Central memory CD8-positive, alpha-beta T cell (primary cell): ENCODE results near the gene LSM14A.
"Not testable (repeated sequence)": the region's sequence is repeated elsewhere in the genome, so short reads cannot be mapped to it uniquely, and the experiment has no call there.

ENCODE experiments used
- ATAC-seq: fragments of 150-1000 bp; cut with Tn5 transposase; replicated peaks from 2 replicates; pipeline ENCODE4 v1.10.0; 2022; ENCODE audit warnings: mild to moderate bottlenecking, moderate FRiP score, moderate number of reproducible peaks; ENCODE audit not compliant: poor library complexity, severe bottlenecking; ENCODE audit errors: extremely low read depth
- DNase-seq, 2 donors: peaks; one replicate each; pipeline ENCODE4 v3.0.0; 2021; ENCODE audit warnings: low spot score in 2 of 2
- H3K27ac Mint-ChIP-seq: one replicate; pipeline ENCODE4 v1.8.0; 2022; ENCODE audit warnings: low read depth, mild to moderate bottlenecking, moderate library complexity, mixed read lengths
- H3K27me3 Mint-ChIP-seq: one replicate; pipeline ENCODE4 v1.8.0; 2022; ENCODE audit warnings: mixed read lengths
- H3K36me3 Mint-ChIP-seq: one replicate; pipeline ENCODE4 v1.8.0; 2022; ENCODE audit warnings: mild to moderate bottlenecking, moderate library complexity, mixed read lengths; ENCODE audit not compliant: insufficient read depth
- H3K4me1 Mint-ChIP-seq: one replicate; pipeline ENCODE4 v1.8.0; 2022; ENCODE audit warnings: mixed read lengths
- H3K4me3 Mint-ChIP-seq: one replicate; pipeline ENCODE4 v1.8.0; 2022; ENCODE audit warnings: mild to moderate bottlenecking, moderate library complexity, mixed read lengths
- H3K9me3 Mint-ChIP-seq: one replicate; pipeline ENCODE4 v1.8.0; 2022; ENCODE audit warnings: mixed read lengths

The LSM14A gene

DNA sequence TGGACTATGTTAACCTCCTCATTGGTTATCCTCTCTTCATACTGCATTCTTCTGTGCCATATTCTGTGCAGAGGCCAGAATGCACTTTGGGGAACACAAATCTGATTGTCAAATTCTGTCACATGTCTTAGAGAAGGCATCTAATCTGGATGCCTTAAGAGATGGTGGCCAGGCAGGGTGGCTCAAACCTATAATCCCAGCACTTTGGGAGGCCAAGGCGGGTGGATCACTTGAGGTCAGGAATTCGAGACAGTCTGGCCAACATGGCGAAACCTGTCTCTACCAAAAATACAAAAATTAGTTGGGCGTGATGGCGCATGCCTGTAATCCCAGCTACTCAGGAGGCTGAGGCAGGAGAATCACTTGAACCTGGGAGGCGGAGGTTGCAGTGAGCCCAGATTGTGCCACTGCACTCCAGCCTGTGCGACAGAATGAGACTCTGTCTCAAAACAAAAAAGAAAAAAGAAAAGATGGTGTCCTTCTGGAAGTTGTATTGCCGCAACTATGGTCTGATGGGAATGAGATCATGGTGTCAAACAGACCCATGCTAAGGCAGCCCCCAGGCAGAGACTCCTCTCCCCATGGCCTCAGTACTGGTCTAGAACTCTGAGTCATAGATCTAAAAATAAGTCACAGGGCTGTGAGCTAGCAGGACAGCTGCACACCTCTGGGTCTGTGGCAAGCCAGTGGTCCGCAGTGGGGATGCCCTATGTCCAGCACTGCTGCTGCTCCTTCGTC, 71.0 kb downstream of the LSM14A start:
- not testable (repeated sequence) for H3K27me3 Mint-ChIP-seq, H3K4me1 Mint-ChIP-seq, H3K27ac Mint-ChIP-seq, ATAC-seq, H3K4me3 Mint-ChIP-seq, H3K9me3 Mint-ChIP-seq, DNase-seq, H3K36me3 Mint-ChIP-seq

DNA sequence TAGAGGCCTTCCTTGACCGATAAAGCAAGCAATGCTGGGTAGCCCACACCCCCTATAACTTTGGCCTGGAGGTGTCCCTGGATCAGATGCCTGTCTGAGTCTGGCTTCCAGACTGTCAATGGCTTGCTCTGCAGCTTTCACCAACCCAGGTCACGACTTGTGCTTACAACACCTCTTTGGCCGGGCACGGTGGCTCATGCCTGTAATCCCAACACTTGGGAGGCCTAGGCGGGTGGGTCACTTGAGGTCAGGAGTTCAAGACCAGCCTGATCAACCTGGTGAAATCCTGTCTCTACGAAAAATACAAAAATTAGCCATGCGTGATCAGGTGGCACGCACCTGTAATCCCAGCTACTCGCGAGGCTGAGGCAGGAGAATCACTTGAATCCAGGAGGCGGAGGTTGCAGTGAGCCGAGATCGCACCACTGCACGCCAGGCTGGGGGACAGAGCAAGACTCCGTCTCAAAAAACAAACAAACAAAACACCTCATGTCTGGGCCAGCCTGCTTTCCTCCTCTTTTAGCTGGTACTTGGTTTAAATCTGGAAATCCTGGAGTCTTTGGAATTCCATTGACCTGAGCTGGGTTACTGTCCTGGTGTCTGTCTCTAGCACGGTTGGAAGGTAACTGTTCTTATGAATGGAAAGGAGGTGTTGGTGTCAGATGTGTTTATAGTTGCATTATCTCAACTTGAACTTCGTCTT, 71.7 kb downstream of the LSM14A start:
- DNase-seq = no peak
- no peak overlapping the region for H3K4me3 Mint-ChIP-seq
- H3K36me3 Mint-ChIP-seq = peaks cover 2% of the 10 kb centered on the region
- H3K9me3 Mint-ChIP-seq = no peaks in the 10 kb centered on the region
- no peak for ATAC-seq
- H3K4me1 Mint-ChIP-seq = no peaks in the 10 kb centered on the region
- no peak overlapping the region for H3K27ac Mint-ChIP-seq
- H3K27me3 Mint-ChIP-seq = no peaks in the 10 kb centered on the region

DNA sequence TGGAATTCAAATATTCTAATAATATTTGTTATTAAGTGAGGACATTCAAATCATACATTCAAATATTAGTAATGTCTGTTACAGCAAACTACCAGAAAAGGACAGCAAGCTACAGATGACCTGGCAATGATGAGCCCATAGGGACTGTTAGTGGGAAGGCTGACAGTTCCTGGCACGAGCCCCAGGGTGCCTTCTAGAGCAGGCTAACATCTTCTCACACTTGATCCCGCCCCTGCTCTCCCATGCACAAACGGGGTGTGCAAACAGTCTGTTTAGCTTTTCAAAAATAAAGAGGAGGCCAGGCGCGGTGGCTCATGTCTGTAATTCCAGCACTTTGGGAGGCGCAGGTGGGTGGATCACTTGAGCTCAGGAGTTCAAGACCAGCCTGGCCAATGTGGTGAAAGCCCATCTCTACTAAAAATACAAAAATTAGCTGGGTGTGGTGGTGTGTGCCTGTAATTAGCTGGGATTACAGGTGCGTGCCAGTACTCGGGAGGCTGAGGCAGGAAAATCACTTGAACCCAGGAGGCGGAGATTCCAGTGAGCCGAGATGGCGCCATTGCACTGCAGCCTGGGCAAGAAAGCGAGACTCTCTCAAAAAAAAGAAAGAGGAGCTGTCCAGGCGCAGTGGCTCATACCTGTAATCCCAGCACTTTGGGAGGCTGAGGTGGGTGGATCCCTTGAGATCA, 72.5 kb downstream of the LSM14A start:
- Mint-ChIP-seq H3K27ac (no peak overlapping the region), H3K4me3 (no peak overlapping the region), H3K9me3 (no peaks in the 10 kb centered on the region), H3K4me1 (no peaks in the 10 kb centered on the region), H3K27me3 (no peaks in the 10 kb centered on the region), H3K36me3 (peaks cover 2% of the 10 kb centered on the region)
- no peak for ATAC-seq
- no peak for DNase-seq

DNA sequence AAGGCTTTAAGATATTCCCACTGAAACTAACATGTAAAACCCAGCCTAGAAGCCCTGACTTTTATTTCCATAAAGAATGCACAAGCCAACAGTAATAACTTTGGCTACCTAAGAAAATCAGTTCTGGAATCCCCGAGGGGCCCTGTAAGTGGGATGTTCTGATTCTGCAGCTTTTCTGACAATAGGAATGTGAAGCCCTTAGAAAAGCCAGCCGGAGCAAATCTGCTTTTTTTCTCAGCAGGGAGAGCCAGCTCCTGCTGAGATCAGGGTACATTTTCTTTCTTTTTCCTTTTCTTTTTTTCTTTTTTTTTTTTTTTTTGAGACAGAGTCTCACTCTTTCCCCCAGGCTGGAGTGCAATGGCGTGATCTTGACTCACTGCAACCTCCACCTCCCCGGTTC, 74.0 kb downstream of the LSM14A start:
- Mint-ChIP-seq H3K27me3 (no peaks in the 10 kb centered on the region), H3K9me3 (no peaks in the 10 kb centered on the region), H3K27ac (no peak overlapping the region), H3K4me3 (no peak overlapping the region), H3K36me3 (peaks cover 2% of the 10 kb centered on the region), H3K4me1 (no peaks in the 10 kb centered on the region)
- ATAC-seq = no peak
- DNase-seq = no peak

DNA sequence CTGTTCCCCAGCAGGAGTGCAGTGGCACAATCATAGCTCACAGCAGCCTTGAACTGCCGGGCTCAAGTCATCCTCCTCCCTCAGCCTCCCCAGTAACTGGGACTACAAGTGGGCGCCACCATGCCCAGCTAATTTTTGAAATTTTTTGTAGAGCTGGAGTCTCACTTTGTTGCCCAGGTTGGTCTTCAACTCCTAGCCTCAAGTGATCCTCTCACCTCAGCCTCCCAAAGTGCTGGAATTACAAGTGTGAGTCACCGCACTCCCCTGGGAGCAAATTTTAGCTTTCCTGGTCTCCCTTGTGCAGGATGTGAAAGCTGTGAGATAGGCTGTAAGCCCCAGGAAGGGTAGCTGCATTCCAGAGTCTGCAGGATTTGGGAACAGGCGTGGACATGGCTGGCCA, 76.6 kb downstream of the LSM14A start:
- Mint-ChIP-seq H3K36me3 (peaks cover 2% of the 10 kb centered on the region), H3K4me3 (no peak overlapping the region), H3K27me3 (no peaks in the 10 kb centered on the region), H3K27ac (no peak overlapping the region), H3K9me3 (no peaks in the 10 kb centered on the region), H3K4me1 (peaks cover 3% of the 10 kb centered on the region)
- no peak for ATAC-seq
- no peak for DNase-seq

DNA sequence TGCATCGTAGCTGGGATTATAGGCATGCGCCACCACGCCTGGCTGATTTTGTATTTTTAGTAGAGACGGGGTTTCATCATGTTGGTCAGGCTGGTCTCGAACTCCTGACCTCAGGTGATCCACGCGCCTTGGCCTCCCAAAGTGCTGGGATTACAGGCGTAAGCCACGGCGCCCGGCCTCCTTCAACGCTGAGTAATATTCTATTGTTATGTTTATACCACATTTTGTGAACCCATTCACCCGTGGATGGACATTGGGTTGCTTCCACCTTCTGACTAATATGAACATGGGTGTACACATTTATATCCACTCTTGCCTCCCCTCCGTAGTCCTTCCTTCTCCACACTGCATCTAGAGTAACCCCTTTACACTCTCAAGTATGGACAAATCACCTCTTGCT, 80.9 kb downstream of the LSM14A start:
- not testable (repeated sequence) for H3K27ac Mint-ChIP-seq, H3K9me3 Mint-ChIP-seq, DNase-seq, H3K4me1 Mint-ChIP-seq, H3K36me3 Mint-ChIP-seq, H3K27me3 Mint-ChIP-seq, ATAC-seq
- peak overlapping the region; percentile 85 for H3K4me3 Mint-ChIP-seq

DNA sequence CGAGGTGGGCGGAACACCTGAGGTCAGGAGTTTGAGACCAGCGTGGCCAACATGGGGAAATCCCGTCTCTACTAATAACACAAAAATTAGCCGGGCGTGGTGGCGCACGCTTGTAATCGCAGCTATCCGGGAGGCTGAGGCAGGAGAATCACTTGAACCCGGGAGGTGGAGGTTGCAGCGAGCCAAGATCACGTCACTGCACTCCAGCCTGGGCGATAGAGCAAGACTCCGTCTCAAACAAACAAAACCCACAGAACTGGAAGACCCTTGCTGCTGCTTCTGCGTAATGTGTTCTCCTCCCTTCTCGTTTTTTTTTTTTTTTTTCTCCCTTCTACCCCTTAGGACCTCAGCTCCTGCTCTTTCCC, 81.4 kb downstream of the LSM14A start:
- DNase-seq, H3K36me3 Mint-ChIP-seq, H3K9me3 Mint-ChIP-seq, ATAC-seq, H3K4me1 Mint-ChIP-seq, H3K27me3 Mint-ChIP-seq: not testable (repeated sequence)
- H3K27ac Mint-ChIP-seq = peak overlapping the region; percentile 81
- peak overlapping the region; percentile 85 for H3K4me3 Mint-ChIP-seq

DNA sequence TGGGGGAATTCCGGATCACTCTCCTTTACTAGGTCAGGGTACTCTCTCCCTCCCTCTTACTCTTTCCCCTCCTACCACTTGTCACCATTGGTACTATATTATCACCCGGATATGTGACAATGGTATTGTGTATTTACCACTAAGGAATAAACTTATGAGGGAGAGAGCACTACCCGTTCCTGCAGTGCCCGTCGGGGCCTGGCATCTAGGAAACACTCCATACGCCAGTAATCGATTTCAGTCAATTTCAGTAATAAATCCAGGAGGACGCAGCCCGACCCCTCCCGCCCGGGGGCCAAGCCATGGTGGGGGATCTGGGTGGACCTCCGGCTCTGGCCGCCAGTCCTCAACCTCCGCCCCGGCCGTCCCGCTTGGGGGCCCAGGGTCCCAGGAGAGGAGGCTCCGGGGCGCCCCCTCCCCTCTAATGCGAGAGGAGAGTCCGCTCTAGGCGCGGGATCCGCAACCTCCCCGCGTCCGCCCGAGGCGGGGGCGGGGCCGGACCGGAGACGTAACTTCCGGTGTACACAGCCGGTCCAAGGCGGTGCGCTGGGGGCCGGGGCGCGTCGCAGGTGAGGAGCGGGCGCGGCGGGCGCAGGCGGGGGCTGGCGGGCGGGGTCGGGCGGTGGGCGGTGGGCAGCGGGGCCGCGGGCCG, 81.9 kb downstream of the LSM14A start, which contains the start of gene GARRE1:
TSS of gene GARRE1 (plus strand) at position 509 of the 652 bp plus-strand sequence. CDS start 45,920 bp downstream, outside the sequence.
- peak; percentile 96 for ATAC-seq
- DNase-seq = peak; percentile 65 to 70
- peak within 1 kb of the TSS; percentile 85 for H3K4me3 Mint-ChIP-seq

DNA sequence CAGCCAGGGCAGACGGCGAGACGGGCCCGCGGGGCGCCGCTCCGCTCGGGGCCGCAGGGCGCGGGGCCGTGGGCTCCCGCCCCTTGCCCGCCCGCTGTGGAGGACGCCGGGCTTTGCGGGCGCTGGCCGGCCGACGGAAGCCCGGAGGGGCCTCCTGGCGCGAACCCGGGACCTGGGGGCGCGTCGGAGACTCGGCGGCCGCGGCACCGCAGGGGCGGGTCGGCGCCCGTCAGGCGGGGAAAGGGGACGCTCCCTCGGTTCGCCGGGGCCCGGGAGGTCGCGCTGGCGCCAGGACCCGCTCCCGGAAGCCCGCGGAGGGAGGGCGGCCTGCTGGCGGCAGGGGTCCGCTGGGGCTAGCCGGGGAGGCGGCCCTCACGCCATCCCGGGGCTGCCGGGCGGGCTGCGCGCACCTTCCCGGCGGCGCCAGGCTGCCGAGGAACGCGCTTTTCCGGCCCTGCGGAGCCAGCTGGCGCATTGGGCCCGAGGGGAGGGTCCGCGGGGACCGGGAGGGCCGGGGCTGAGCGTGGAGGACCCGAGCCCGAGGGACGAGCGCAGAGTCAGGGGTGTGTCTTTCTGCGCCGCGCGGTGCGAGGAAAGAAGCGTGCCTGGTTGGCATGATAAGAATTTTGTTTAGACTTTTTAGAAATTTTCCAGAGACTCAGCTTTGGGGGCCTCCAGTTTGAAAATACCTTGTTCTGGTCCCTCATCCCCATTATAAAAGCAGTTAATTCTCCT, 82.6 kb downstream of the LSM14A start:
- H3K27ac Mint-ChIP-seq = peak overlapping the region; percentile 81
- DNase-seq (peak in 1 of 2 donors; percentile 21), ATAC-seq (peak; percentile 34)
- H3K36me3 Mint-ChIP-seq = peaks cover 8% of the 10 kb centered on the region
- no peaks in the 10 kb centered on the region for H3K27me3 Mint-ChIP-seq
- peak overlapping the region; percentile 85 for H3K4me3 Mint-ChIP-seq
- H3K9me3 Mint-ChIP-seq = no peaks in the 10 kb centered on the region
- peaks cover 14% of the 10 kb centered on the region for H3K4me1 Mint-ChIP-seq

More for the DNA sequence above, 81.9 kb downstream of the LSM14A start, which contains the start of gene GARRE1:
- Mint-ChIP-seq H3K36me3 (peaks cover 8% of the 10 kb centered on the region), H3K9me3 (no peaks in the 10 kb centered on the region), H3K27me3 (no peaks in the 10 kb centered on the region), H3K4me1 (peaks cover 7% of the 10 kb centered on the region), H3K27ac (peak within 1 kb of the TSS; percentile 81)

DNA sequence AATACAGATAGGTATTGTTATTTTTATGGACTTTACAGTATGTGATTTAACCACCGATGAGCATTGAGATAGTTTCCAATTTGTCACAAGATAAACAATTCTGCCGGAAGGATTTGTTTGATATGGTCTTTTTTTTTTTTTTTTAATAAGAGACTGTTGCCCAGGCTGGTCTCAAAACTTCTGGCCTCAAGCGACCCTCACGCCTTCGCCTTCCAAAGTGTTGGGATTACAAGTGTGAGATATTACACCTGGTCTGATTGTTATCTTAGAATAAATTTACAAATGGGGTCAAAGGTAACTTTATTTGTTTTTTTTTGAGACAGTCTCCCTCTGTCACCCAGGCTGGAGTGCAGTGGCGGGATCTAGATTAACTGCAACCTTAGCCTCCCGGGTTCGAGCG, 83.2 kb downstream of the LSM14A start:
- no peak for DNase-seq
- no peak overlapping the region for H3K27ac Mint-ChIP-seq
- no peak for ATAC-seq
- H3K36me3 Mint-ChIP-seq = peaks cover 9% of the 10 kb centered on the region
- H3K27me3 Mint-ChIP-seq = no peaks in the 10 kb centered on the region
- peaks cover 16% of the 10 kb centered on the region for H3K4me1 Mint-ChIP-seq
- no peaks in the 10 kb centered on the region for H3K9me3 Mint-ChIP-seq
- H3K4me3 Mint-ChIP-seq = peak overlapping the region; percentile 70

DNA sequence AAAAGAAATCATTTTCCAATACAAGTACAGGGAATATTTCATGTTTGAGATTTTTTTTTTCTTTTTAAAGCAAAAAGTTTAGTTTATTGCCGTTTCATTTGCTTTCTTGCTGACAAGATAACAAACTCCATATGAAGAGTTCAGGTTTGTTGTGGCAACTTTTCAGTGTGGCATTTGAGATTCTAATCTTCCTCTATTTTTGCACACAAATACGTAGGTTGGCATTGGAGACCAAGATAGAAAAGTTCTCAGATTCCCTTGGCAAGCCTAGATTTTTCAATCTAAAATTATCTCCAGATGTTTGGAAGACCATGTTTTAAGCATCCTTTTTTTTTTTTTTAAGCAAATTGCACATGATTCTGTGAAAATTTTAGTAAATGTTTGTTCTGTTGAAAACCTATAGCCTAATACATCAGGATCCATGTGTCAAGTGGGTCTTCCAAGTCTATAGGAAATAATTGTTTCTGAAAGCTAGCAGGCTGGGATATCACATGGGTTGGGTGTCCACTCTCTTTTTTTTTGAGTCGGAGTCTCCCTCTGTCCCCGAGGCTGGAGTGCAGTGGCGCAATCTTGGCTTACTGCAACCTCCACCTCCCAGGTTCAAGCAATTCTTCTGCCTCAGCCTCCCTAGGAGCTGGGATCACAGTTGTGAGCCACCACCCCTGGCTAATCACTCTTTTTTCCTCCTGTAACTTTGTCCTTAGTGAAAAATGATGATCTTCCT, 84.7 kb downstream of the LSM14A start:
- no peaks in the 10 kb centered on the region for H3K9me3 Mint-ChIP-seq
- H3K36me3 Mint-ChIP-seq = peaks cover 12% of the 10 kb centered on the region
- no peak overlapping the region for H3K27ac Mint-ChIP-seq
- peaks cover 24% of the 10 kb centered on the region for H3K4me1 Mint-ChIP-seq
- no peak overlapping the region for H3K4me3 Mint-ChIP-seq
- ATAC-seq = no peak
- no peaks in the 10 kb centered on the region for H3K27me3 Mint-ChIP-seq
- DNase-seq = no peak
